GM18870 (cell line): ENCODE measurements around the gene RHBDL3.

Source experiments
- ATAC-seq: cut with Tn5 transposase; IDR thresholded peaks from one replicate; pipeline ENCODE4 v1.9.1; 2021; ENCODE audit warnings: moderate library complexity; ENCODE audit not compliant: unreplicated experiment

RHBDL3 gene

DNA sequence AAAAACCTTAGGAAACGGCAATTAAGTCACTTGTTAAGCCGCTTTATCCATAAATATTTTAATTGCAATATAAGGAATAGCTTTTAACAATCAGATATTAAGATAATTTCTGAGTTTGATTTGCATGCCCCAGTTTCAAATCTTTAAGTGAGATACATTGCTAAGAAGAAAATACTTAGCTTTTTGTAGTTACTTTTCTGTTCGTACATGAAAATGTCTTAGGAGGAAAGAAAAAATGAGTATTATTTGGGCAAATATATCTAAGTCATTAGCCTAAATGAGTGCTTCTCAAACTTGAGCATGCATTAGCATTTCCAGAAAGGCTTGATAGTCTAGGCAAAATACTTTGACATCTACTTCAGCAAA is 90.7 kb downstream of the RHBDL3 start:
- no peak for ATAC-seq

DNA sequence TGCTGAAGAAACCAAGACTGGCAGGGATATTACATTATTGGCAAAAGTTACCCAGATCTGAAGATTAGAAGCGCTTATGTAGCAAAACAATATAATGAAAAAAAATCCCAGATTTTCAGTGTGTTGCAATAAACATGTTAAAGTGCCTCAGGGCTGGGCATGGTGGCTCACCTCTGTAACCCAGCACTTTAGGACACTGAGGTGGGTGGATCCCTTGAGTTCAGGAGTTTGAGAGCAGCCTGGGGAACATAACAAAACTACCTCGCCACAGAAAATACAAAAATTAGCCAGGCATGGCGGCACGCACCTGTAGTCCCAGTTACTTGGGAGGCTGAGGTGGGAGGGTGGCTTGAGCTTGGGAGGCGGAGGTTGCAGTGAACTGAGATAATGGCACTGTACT is 91.1 kb downstream of the RHBDL3 start:
- ATAC-seq = no peak

DNA sequence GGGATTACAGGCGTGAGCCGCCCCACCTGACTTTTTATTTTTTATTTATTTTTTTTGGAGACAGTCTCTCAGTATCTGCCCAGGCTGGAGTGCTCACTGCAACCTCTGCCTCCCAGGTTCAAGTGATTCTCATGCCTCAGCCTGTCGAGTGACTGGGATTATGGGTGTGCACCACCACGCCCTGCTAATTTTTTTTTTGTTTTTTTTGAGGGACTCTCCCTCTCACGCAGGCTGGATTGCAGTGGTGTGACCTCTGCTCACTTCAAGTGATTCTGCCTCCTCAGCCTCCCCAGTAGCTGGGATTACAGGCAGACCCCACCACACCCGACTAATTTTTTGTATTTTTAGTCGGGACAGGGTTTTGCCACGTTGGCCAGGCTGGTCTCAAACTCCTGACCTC is 92.0 kb downstream of the RHBDL3 start:
- ATAC-seq = no peak

DNA sequence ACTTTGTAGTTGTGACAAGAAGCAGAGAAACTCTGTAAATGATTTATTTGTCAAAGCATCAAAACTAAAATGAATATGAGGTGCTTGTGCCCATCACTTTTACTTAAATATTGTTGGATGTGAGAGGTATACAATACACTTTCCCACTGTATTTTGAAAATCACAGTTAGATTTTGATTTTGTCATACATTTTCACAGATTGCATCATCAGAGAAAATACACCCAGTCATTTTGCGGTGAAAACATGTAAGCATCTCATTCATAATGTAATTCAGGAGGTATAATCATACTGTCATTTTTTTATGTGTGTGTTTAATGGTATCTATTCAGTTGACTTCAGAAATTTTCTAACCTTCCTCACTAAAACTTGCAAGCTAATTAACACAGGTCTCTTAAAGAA is 95.6 kb downstream of the RHBDL3 start:
- no peak for ATAC-seq

DNA sequence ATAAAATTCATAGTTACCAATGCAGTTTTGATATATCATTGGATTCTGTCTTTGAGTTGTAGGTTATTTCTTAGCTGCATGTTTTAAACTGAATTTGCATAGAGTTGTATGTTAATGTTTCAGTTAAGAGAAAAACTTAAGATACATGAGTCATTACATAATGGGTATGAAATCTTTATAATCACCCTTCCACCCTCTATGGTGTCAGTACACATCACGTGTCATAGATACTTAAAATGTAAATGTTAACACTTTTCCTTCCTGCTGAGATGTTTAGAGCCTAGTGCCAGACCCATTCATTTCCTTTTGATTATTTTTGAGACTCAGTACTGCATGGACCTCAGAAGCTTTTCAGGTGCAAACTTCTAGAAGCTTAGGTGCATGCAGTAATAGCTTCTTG is 104.8 kb downstream of the RHBDL3 start:
- no peak for ATAC-seq
